ENCODE results near the gene CISH. TPM values are rescaled to one million over a fixed set of nuclear protein-coding genes. Genes with fewer than 3 reads are reported as not detected.

Gene CISH
- total RNA-seq, 1 donor from 2014 or later: 6.1 TPM

DNA sequence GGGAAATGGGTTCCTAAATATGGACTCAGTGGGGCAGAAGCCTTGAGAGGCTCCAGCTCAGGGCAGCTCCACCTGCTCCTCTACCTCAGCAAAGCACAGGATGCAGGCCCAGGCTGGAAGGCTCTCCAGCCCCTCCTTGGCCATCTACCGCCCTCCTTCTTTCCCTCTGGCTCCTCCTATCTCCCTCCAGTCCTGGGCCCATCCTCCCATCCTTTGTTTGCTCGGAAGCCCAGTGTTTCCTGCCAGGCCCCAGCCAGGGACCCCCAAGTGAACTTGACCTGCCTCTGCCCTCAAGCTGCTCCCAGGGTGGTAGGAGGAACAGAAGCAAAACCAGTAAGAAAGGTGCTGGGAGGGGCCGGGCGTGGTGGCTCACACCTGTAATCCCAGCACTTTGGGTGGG, 25.4 kb upstream of the CISH start:
- H3K36me3 ChIP-seq: peaks cover 0 to 7% of the 10 kb centered on the region in 2 donors
- intact Hi-C loops (cut with DNase I): no loop called here
- no peak overlapping the region for H3K27ac ChIP-seq
- no peak overlapping the region for H3K4me3 ChIP-seq
- DNase-seq (ENCODE audit: low spot score in 2 of 2): no peak
- no peak for TF ChIP-seq CTCF (IDR thresholded peaks at IDR 0.05)
- H3K27me3 ChIP-seq: no peaks in the 10 kb centered on the region
- H3K4me1 ChIP-seq: no peaks in the 10 kb centered on the region
- H3K9me3 ChIP-seq: no peaks in the 10 kb centered on the region

GRCh38 chr3:50635066-50635465, 23.5 kb upstream of the CISH start:
- H3K4me1 ChIP-seq: no peaks in the 10 kb centered on the region
- no peaks in the 10 kb centered on the region for H3K36me3 ChIP-seq
- intact Hi-C loops (cut with DNase I): no loop called here
- no peak overlapping the region for H3K27ac ChIP-seq
- H3K4me3 ChIP-seq: no peak overlapping the region
- DNase-seq (ENCODE audit: low spot score in 2 of 2): no peak
- no peaks in the 10 kb centered on the region for H3K27me3 ChIP-seq
- H3K9me3 ChIP-seq: no peaks in the 10 kb centered on the region
- TF ChIP-seq CTCF (IDR thresholded peaks at IDR 0.05): no peak

DNA sequence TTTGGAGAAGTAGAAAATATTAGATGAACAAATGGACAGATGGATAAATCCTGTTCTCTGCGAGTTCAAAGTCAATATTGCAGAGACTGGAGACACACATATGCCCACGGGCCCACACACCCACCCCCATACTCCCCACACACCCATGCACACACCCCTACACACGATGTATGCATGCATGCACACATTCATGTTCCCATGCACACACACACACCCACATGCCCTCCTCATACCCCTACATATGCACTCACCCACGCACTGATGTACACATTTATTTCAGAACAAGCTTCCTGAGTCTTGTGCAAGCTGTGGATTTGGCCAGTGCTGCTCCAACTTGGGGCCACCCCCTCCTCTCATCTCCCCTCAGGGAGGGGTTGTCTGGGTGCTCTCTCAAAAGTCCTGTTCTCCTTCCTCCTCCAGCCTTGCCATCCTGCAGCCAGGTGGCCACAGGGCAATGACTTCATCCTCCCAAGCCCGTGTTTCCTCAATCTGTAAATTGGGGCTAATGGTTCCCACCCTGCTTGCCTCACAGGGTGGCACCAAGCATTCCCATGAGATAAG, 21.7 kb upstream of the CISH start:
- H3K27me3 ChIP-seq: no peaks in the 10 kb centered on the region
- TF ChIP-seq CTCF (IDR thresholded peaks at IDR 0.05): no peak

DNA sequence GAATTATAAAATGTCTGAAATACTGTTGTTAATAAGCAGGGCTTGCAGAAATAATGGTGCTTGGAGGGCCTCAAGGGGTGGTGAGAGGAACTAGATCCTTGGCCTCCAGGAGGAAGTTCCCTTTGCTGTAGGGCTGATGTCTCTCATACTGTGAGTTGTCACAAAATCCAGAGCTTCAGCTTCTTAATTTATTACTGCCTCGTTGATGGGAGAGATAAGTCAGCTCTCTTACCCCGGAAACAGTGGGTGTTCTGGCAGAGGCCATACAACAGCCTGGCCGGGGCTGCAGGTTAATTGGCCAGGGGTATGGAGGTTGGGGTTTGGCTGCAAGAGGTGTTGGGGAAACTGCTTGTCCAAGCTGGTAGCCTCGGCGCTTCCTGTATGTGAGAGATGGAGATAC, 20.9 kb upstream of the CISH start:
- no peaks in the 10 kb centered on the region for H3K36me3 ChIP-seq
- no peak overlapping the region for H3K4me3 ChIP-seq
- H3K4me1 ChIP-seq: no peaks in the 10 kb centered on the region
- TF ChIP-seq CTCF (IDR thresholded peaks at IDR 0.05): no peak
- no peak for DNase-seq (ENCODE audit: low spot score in 2 of 2)
- no peaks in the 10 kb centered on the region for H3K27me3 ChIP-seq
- no peak overlapping the region for H3K27ac ChIP-seq
- intact Hi-C loops (cut with DNase I): no loop called here
- H3K9me3 ChIP-seq: no peaks in the 10 kb centered on the region

More for the DNA sequence above, 21.7 kb upstream of the CISH start:
- no peaks in the 10 kb centered on the region for H3K36me3 ChIP-seq
- H3K4me1 ChIP-seq: no peaks in the 10 kb centered on the region
- intact Hi-C loops (cut with DNase I): no loop called here
- no peak overlapping the region for H3K27ac ChIP-seq
- no peak overlapping the region for H3K4me3 ChIP-seq
- no peak for DNase-seq (ENCODE audit: low spot score in 2 of 2)
- no peaks in the 10 kb centered on the region for H3K9me3 ChIP-seq

GRCh38 chr3:50630877-50631276, 19.3 kb upstream of the CISH start:
- Histone ChIP-seq H3K27ac (no peak overlapping the region), H3K9me3 (no peaks in the 10 kb centered on the region), H3K36me3 (no peaks in the 10 kb centered on the region), H3K27me3 (no peaks in the 10 kb centered on the region), H3K4me1 (no peaks in the 10 kb centered on the region), H3K4me3 (no peak overlapping the region)
- DNase-seq (ENCODE audit: low spot score in 2 of 2): no peak
- intact Hi-C loops (cut with DNase I): no loop called here
- TF ChIP-seq CTCF (IDR thresholded peaks at IDR 0.05): no peak

DNA sequence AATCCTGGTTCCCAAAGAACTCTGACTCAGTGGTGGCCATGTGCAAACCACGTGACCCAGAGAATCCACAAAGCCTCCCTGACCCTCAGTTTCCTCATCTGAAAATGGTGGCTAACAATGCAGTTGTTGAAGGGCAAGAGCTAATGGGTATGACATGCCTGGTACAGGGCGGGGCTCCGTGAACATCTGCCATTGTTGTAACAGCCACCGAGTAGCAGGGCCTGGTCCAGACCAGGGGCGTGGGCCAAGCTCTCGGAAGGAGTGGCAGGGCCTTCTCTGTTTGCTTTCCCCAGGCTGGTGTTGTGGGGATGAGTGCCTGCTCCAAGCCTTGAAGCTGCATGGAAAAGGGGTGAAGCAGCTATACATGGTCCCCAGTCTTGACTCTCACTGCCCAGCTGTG, 18.8 kb upstream of the CISH start:
- intact Hi-C loops (cut with DNase I): no loop called here

More for the DNA sequence above, 18.8 kb upstream of the CISH start:
- Histone ChIP-seq H3K27me3 (no peaks in the 10 kb centered on the region), H3K4me1 (no peaks in the 10 kb centered on the region), H3K4me3 (no peak overlapping the region), H3K27ac (no peak overlapping the region), H3K36me3 (no peaks in the 10 kb centered on the region), H3K9me3 (no peaks in the 10 kb centered on the region)
- TF ChIP-seq CTCF (IDR thresholded peaks at IDR 0.05): no peak
- no peak for DNase-seq (ENCODE audit: low spot score in 2 of 2)
